MCF 10A (cell line): ENCODE data around the gene SH2D1A. TPM values are rescaled to one million over a fixed set of nuclear protein-coding genes. Genes with fewer than 3 reads are reported as not detected.
"Not testable (repeated sequence)": the region's sequence is repeated elsewhere in the genome, so short reads cannot be mapped to it uniquely, and the experiment has no call there.

Source experiments
- BruUV-seq: library from RNA; stranded (reverse); fragments of 400-500 nt; replicated peaks from 2 replicates; lab custom pipeline; 2021; lab: Mats Ljungman, UMichigan
- CTCF ChIA-PET: fragments of 300-600 bp; sonication (Branson Sonifier 250); formaldehyde crosslinking; extraction: SDS; loops from one replicate; lab custom pipeline; 2021; ENCODE audit warnings: antibody characterized with exemption, inconsistent platforms; lab: Yijun Ruan, JAX
- POLR2A ChIA-PET: fragments of 300-600, 350-650 bp; sonication (Branson Sonifier 250); formaldehyde crosslinking; extraction: SDS; loops from one replicate; lab custom pipeline; 2020; ENCODE audit warnings: antibody characterized with exemption, inconsistent platforms; lab: Yijun Ruan, JAX
- DNase-seq: peaks from one replicate; pipeline ENCODE4 v3.0.0-alpha.2; 2018; ENCODE audit not compliant: unreplicated experiment
- H3K27ac Mint-ChIP-seq: one replicate; pipeline ENCODE4 v1.8.0; 2022; ENCODE audit warnings: mild to moderate bottlenecking, low read depth, mixed read lengths; ENCODE audit not compliant: unreplicated experiment
- H3K27me3 Mint-ChIP-seq: one replicate; pipeline ENCODE4 v1.8.0; 2022; ENCODE audit warnings: mixed read lengths; ENCODE audit not compliant: insufficient read depth, unreplicated experiment
- H3K36me3 Mint-ChIP-seq: one replicate; pipeline ENCODE4 v1.8.0; 2022; ENCODE audit warnings: mild to moderate bottlenecking, moderate library complexity, mixed read lengths; ENCODE audit not compliant: insufficient read depth, unreplicated experiment
- H3K4me1 Mint-ChIP-seq: one replicate; pipeline ENCODE4 v1.8.0; 2022; ENCODE audit warnings: mixed read lengths; ENCODE audit not compliant: insufficient read depth, unreplicated experiment
- H3K4me3 Mint-ChIP-seq: one replicate; pipeline ENCODE4 v1.8.0; 2022; ENCODE audit warnings: mild to moderate bottlenecking, moderate library complexity, mixed read lengths; ENCODE audit not compliant: unreplicated experiment
- H3K9me3 Mint-ChIP-seq: one replicate; pipeline ENCODE4 v1.8.0; 2022; ENCODE audit warnings: mixed read lengths; ENCODE audit not compliant: unreplicated experiment
- CTCF ChIP-seq: fragments of 200-600 bp; IDR thresholded peaks from one replicate; pipeline ENCODE4 v1.8.0; 2022; ENCODE audit warnings: antibody characterized with exemption, mild to moderate bottlenecking; ENCODE audit not compliant: unreplicated experiment
- intact Hi-C: fragments of 100-400 bp; cut with micrococcal nuclease; formaldehyde crosslinking; loops from 2 replicates; pipeline ENCODE4 v1.14.1; 2022
- total RNA-seq: library from RNA; stranded (reverse); gene quantifications from 2 replicates; pipeline ENCODE4 v1.2.3, GENCODE V29; 2022

Gene SH2D1A
- total RNA-seq, 1 experiment from 2014 or later, result not detected

GRCh38 chrX:124406294-124407014, 60.1 kb downstream of the SH2D1A start:
- ChIA-PET POLR2A (interaction anchor here (0.5 to 2.4 kb wide), 5 partner anchors 167 to 799 kb away, joined by 3 to 15 read pairs (median 3); no protein-coding TSS in a partner anchor), CTCF (interaction anchor here (0.5 to 3.9 kb wide), 28 partner anchors 10 to 838 kb away, joined by 3 to 79 read pairs (median 4); no protein-coding TSS in a partner anchor)
- BruUV-seq, result no TSS peak
- Mint-ChIP-seq H3K27ac (no peak overlapping the region), H3K4me3 (no peak overlapping the region), H3K4me1 (no peaks in the 10 kb centered on the region), H3K27me3 (no peaks in the 10 kb centered on the region), H3K9me3 (no peaks in the 10 kb centered on the region), H3K36me3 (no peaks in the 10 kb centered on the region)
- peak; percentile 87 for DNase-seq
- intact Hi-C loops, result loop anchor here (1.0 to 10.0 kb wide), 5 partner anchors 309 to 1732 kb away; no protein-coding TSS in a partner anchor
- peak; percentile 63 for TF ChIP-seq CTCF

- CTCF ChIA-PET, result interaction anchor here (0.6 to 3.9 kb wide), 17 partner anchors 9 to 793 kb away, joined by 3 to 79 read pairs (median 5); no protein-coding TSS in a partner anchor
- H3K27ac Mint-ChIP-seq, result no peak overlapping the region
- no peaks in the 10 kb centered on the region for H3K36me3 Mint-ChIP-seq
- no peak overlapping the region for H3K4me3 Mint-ChIP-seq
- BruUV-seq, result no TSS peak
- no peaks in the 10 kb centered on the region for H3K27me3 Mint-ChIP-seq
- POLR2A ChIA-PET, result interaction anchor here (2.4 kb wide), 1 partner anchor 724 kb away, joined by 15 read pairs; no protein-coding TSS in a partner anchor
- no peaks in the 10 kb centered on the region for H3K9me3 Mint-ChIP-seq
- no peaks in the 10 kb centered on the region for H3K4me1 Mint-ChIP-seq
- TF ChIP-seq CTCF, result no peak
- DNase-seq, result no peak
- intact Hi-C loops, result loop anchor here (2.0 to 10.0 kb wide), 4 partner anchors 310 to 1732 kb away; no protein-coding TSS in a partner anchor
Observed at GRCh38 chrX:124407226-124407625, 60.9 kb downstream of the SH2D1A start.

- intact Hi-C loops, result loop anchor here (5.0 to 10.0 kb wide), 2 partner anchors 311 to 574 kb away; no protein-coding TSS in a partner anchor
- H3K4me1 Mint-ChIP-seq, H3K27me3 Mint-ChIP-seq, H3K4me3 Mint-ChIP-seq, H3K36me3 Mint-ChIP-seq, H3K27ac Mint-ChIP-seq, H3K9me3 Mint-ChIP-seq, POLR2A ChIA-PET, BruUV-seq, DNase-seq: not testable (repeated sequence)
- CTCF ChIA-PET, result interaction anchor here (0.6 to 3.9 kb wide), 4 partner anchors 19 to 1373 kb away, joined by 3 to 79 read pairs (median 6); no protein-coding TSS in a partner anchor
Observed at GRCh38 chrX:124408380-124408779, 62.0 kb downstream of the SH2D1A start.

- H3K4me3 Mint-ChIP-seq, result no peak overlapping the region
- no peak for TF ChIP-seq CTCF
- no TSS peak for BruUV-seq
- H3K4me1 Mint-ChIP-seq, result no peaks in the 10 kb centered on the region
- H3K27ac Mint-ChIP-seq, result no peak overlapping the region
- H3K36me3 Mint-ChIP-seq, result no peaks in the 10 kb centered on the region
- intact Hi-C loops, result no loop called here
- ChIA-PET CTCF (interaction anchor here (4.2 kb wide), 1 partner anchor 718 kb away, joined by 23 read pairs; no protein-coding TSS in a partner anchor), POLR2A (no interaction called here)
- no peaks in the 10 kb centered on the region for H3K27me3 Mint-ChIP-seq
- peaks cover 11% of the 10 kb centered on the region for H3K9me3 Mint-ChIP-seq
- no peak for DNase-seq
Observed at GRCh38 chrX:124413244-124413643, 66.9 kb downstream of the SH2D1A start.
